IMR-90 (cell line): ENCODE results near the gene GRIFIN. TPM values are rescaled to one million over a fixed set of nuclear protein-coding genes. Genes with fewer than 3 reads are reported as not detected.

ENCODE experiments used
- ATAC-seq: fragments of 200-7000 bp; cut with Tn5 transposase; 2 replicates; pipeline ENCODE4 v1.9.1; 2020; ENCODE audit warnings: low read depth, mild to moderate bottlenecking, moderate library complexity
- BruUV-seq: library from RNA; stranded (reverse); fragments of 400-500 nt; replicated peaks from 2 replicates; lab custom pipeline; 2021; lab: Mats Ljungman, UMichigan
- CTCF ChIA-PET: fragments of 300-600 bp; formaldehyde crosslinking; extraction: SDS; loops from one replicate; lab custom pipeline; 2021; ENCODE audit warnings: antibody characterized with exemption; lab: Yijun Ruan, JAX
- POLR2A ChIA-PET: fragments of 300-600 bp; sonication (Branson Sonifier 250); formaldehyde crosslinking; loops from one replicate; lab custom pipeline; 2022; ENCODE audit warnings: antibody characterized with exemption; ENCODE audit not compliant: unreplicated experiment; lab: Charles Lee
- DNase-seq: peaks from one replicate; pipeline ENCODE4 v3.0.0; 2013
- H2AFZ ChIP-seq: replicated peaks from 2 replicates; pipeline ENCODE3; 2013; ENCODE audit warnings: low read length, mild to moderate bottlenecking; ENCODE audit not compliant: poor library complexity
- H2AK5ac ChIP-seq: 2 replicates; pipeline ENCODE4 v1.6.1; 2013; ENCODE audit warnings: low read depth, low read length, inconsistent platforms
- H2AK9ac ChIP-seq: replicated peaks from 2 replicates; pipeline ENCODE3; 2013; ENCODE audit warnings: mild to moderate bottlenecking, low read depth, low read length, moderate library complexity; ENCODE audit not compliant: poor library complexity
- H2BK120ac ChIP-seq: 2 replicates; pipeline ENCODE4 v1.6.1; 2013; ENCODE audit warnings: low read depth, low read length, inconsistent platforms
- H2BK15ac ChIP-seq: 3 replicates; pipeline ENCODE4 v1.6.1; 2013; ENCODE audit warnings: low read depth, low read length, inconsistent platforms
- H2BK20ac ChIP-seq: 2 replicates; pipeline ENCODE4 v1.6.1; 2013; ENCODE audit warnings: low read depth, mild to moderate bottlenecking, inconsistent platforms, low read length, moderate library complexity
- H2BK5ac ChIP-seq: 2 replicates; pipeline ENCODE4 v1.6.1; 2013; ENCODE audit warnings: mild to moderate bottlenecking, low read depth, low read length, inconsistent platforms; ENCODE audit not compliant: poor library complexity, severe bottlenecking
- H3K14ac ChIP-seq: replicated peaks from 2 replicates; pipeline ENCODE4 v1.6.1; 2013; ENCODE audit warnings: low read depth, low read length, inconsistent platforms
- H3K18ac ChIP-seq: 2 replicates; pipeline ENCODE4 v1.6.1; 2013; ENCODE audit warnings: low read depth, low read length, control low read depth
- H3K23ac ChIP-seq: 2 replicates; pipeline ENCODE4 v1.6.1; 2013; ENCODE audit warnings: low read depth, low read length, inconsistent platforms
- H3K27ac ChIP-seq: 2 replicates; pipeline ENCODE4 v1.5.1; 2013; ENCODE audit warnings: mild to moderate bottlenecking, control low read depth, low read length; ENCODE audit not compliant: insufficient read depth
- H3K27me3 ChIP-seq: 2 replicates; pipeline ENCODE4 v1.6.1; 2013; ENCODE audit warnings: low read length; ENCODE audit not compliant: control insufficient read depth, insufficient read depth
- H3K36me3 ChIP-seq: 2 replicates; pipeline ENCODE4 v1.6.1; 2013; ENCODE audit warnings: low read length, mixed read lengths; ENCODE audit not compliant: control insufficient read depth, insufficient read depth
- H3K4ac ChIP-seq: 2 replicates; pipeline ENCODE4 v1.6.1; 2013; ENCODE audit warnings: low read depth, low read length, inconsistent platforms
- H3K4me1 ChIP-seq: 2 replicates; pipeline ENCODE4 v1.6.1; 2013; ENCODE audit warnings: low read length, mixed read lengths; ENCODE audit not compliant: control insufficient read depth, insufficient read depth
- H3K4me2 ChIP-seq: 2 replicates; pipeline ENCODE4 v1.6.1; 2013; ENCODE audit warnings: low read depth, mild to moderate bottlenecking, control low read depth, low read length, moderate library complexity
- H3K4me3 ChIP-seq: 2 replicates; pipeline ENCODE4 v1.5.1; 2013; ENCODE audit warnings: low read depth, mild to moderate bottlenecking, control low read depth, low read length, moderate library complexity; ENCODE audit not compliant: insufficient read depth
- H3K56ac ChIP-seq: 2 replicates; pipeline ENCODE4 v1.6.1; 2013; ENCODE audit warnings: low read length, inconsistent platforms; ENCODE audit not compliant: insufficient read depth; ENCODE audit errors: extremely low read depth
- H3K79me1 ChIP-seq, 2 experiments: 2 replicates each; pipeline ENCODE4 v1.6.1; 2013; ENCODE audit warnings: low read length in 2 of 2, inconsistent platforms in 1 of 2, low read depth in 1 of 2
- H3K9ac ChIP-seq: 2 replicates; pipeline ENCODE4 v1.6.1; 2013; ENCODE audit warnings: low read depth, low read length, control low read depth
- H3K9me1 ChIP-seq: 2 replicates; pipeline ENCODE4 v1.6.1; 2013; ENCODE audit warnings: low read length, inconsistent platforms; ENCODE audit not compliant: insufficient read depth
- H3K9me3 ChIP-seq: 2 replicates; pipeline ENCODE4 v1.6.1; 2013; ENCODE audit warnings: low read length; ENCODE audit not compliant: control insufficient read depth, insufficient read depth
- H4K20me1 ChIP-seq: 2 replicates; pipeline ENCODE4 v1.6.1; 2013; ENCODE audit warnings: low read length, inconsistent platforms; ENCODE audit not compliant: insufficient read depth
- H4K5ac ChIP-seq: 2 replicates; pipeline ENCODE4 v1.6.1; 2013; ENCODE audit warnings: mild to moderate bottlenecking, low read depth, low read length, control low read depth
- H4K8ac ChIP-seq, 2 experiments: 2 replicates each; pipeline ENCODE4 v1.6.1; 2013; ENCODE audit warnings: low read depth in 2 of 2, low read length in 2 of 2, control low read depth in 1 of 2, inconsistent platforms in 1 of 2
- H4K91ac ChIP-seq: 2 replicates; pipeline ENCODE4 v1.6.1; 2013; ENCODE audit warnings: low read depth, low read length, inconsistent platforms; ENCODE audit not compliant: insufficient read depth
- BHLHE40 ChIP-seq: fragments of 150-350 bp; IDR thresholded peaks from 2 replicates; pipeline ENCODE4 v1.6.1; 2016; ENCODE audit warnings: mild to moderate bottlenecking, low read depth, low read length
- CEBPB ChIP-seq: IDR thresholded peaks from 2 replicates; pipeline ENCODE4 v1.6.1; 2012; ENCODE audit warnings: low read depth, low read length, improper control_type of control experiment
- CHD1 ChIP-seq: IDR thresholded peaks from 2 replicates; pipeline ENCODE4 v1.6.1; 2012; ENCODE audit warnings: low read depth, low read length, improper control_type of control experiment
- FOS ChIP-seq: fragments of 150-350 bp; IDR thresholded peaks from 2 replicates; pipeline ENCODE4 v1.6.1; 2016; ENCODE audit warnings: low read depth, low read length
- MAFK ChIP-seq: IDR thresholded peaks from 2 replicates; pipeline ENCODE4 v1.6.1; 2012; ENCODE audit warnings: low read depth, low read length, improper control_type of control experiment
- MAZ ChIP-seq: IDR thresholded peaks from 2 replicates; pipeline ENCODE4 v1.6.1; 2012; ENCODE audit warnings: low read depth, mild to moderate bottlenecking, low read length, improper control_type of control experiment, moderate library complexity, borderline replicate concordance
- MXI1 ChIP-seq: IDR thresholded peaks from 2 replicates; pipeline ENCODE4 v1.6.1; 2012; ENCODE audit warnings: low read depth, mild to moderate bottlenecking, low read length, moderate library complexity, borderline replicate concordance
- NFE2L2 ChIP-seq: fragments of 150-350 bp; IDR thresholded peaks from 2 replicates; pipeline ENCODE4 v1.6.1; 2016; ENCODE audit warnings: low read depth, mild to moderate bottlenecking, low read length
- POLR2A ChIP-seq: IDR thresholded peaks from 2 replicates; pipeline ENCODE4 v1.6.1; 2012; ENCODE audit warnings: mild to moderate bottlenecking, low read depth, low read length
- RCOR1 ChIP-seq: IDR thresholded peaks from 2 replicates; pipeline ENCODE4 v1.6.1; 2012; ENCODE audit warnings: mild to moderate bottlenecking, low read length, improper control_type of control experiment; ENCODE audit not compliant: insufficient replicate concordance
- RFX5 ChIP-seq: IDR thresholded peaks from 2 replicates; pipeline ENCODE4 v1.8.0; 2012; ENCODE audit warnings: low read depth, mild to moderate bottlenecking, low read length, moderate library complexity
- SMC3 ChIP-seq: fragments of 150-350 bp; IDR thresholded peaks from 2 replicates; pipeline ENCODE4 v1.6.1; 2016; ENCODE audit warnings: low read depth, mild to moderate bottlenecking, antibody characterized with exemption, low read length, moderate library complexity
- USF2 ChIP-seq: fragments of 150-350 bp; IDR thresholded peaks from 2 replicates; pipeline ENCODE4 v1.6.1; 2017; ENCODE audit warnings: mild to moderate bottlenecking, antibody characterized with exemption, low read length, low read depth
- WGBS, 2 experiments: methylation state at CpG; one replicate each; pipeline versions ENCODE4 v1.1.5 to v1.1.7; 2013; ENCODE audit warnings: missing lambda C conversion rate in 2 of 2; ENCODE audit not compliant: insufficient read length in 1 of 2; ENCODE audit errors: extremely low coverage in 2 of 2; 5-methylcytosine and 5-hydroxymethylcytosine counted together
- dilution Hi-C: fragments of 300-500 bp; cut with HindIII; formaldehyde crosslinking; loops from one replicate; pipeline ENCODE4 v1.14.3; 2018; ENCODE audit warnings: low sequenced_read_pairs; ENCODE audit not compliant: unreplicated experiment
- in situ Hi-C: fragments of 300-500 bp; cut with MboI; formaldehyde crosslinking; loops from 3 replicates; pipeline ENCODE4 v1.14.3; 2019; ENCODE audit warnings: low sequenced_read_pairs, inconsistent platforms, mixed read lengths
- intact Hi-C: fragments of 100-400 bp; cut with micrococcal nuclease; formaldehyde crosslinking; loops from 2 replicates; pipeline ENCODE4 v1.10.0; 2022
- polyA plus RNA-seq, 3 experiments: library from polyadenylated mRNA; depleted of rRNA; stranded (reverse); fragments of >200 nt; gene quantifications; 2 replicates each; pipeline ENCODE4 v1.2.3, GENCODE V29; 2012; ENCODE audit warnings: low replicate concordance in 1 of 3
- total RNA-seq: library from RNA; depleted of rRNA; stranded (reverse); fragments of >200 nt; gene quantifications from 2 replicates; pipeline ENCODE4 v1.2.3, GENCODE V29; 2012
- TF ChIP-seq, protein P1 (sequence below): fragments of 150-350 bp; IDR thresholded peaks from 2 replicates; pipeline ENCODE4 v1.6.1; 2016; ENCODE audit warnings: low read depth, mild to moderate bottlenecking, low read length, moderate library complexity, borderline replicate concordance
- TF ChIP-seq, protein P2 (sequence below): conservative IDR thresholded peaks from 2 replicates; pipeline ENCODE4 v1.5.1; 2012; ENCODE audit warnings: mild to moderate bottlenecking, low read depth, low read length, improper control_type of control experiment

Gene GRIFIN
- total and polyA plus RNA-seq, 2 of the 4 experiments (the other 2 are of a cell fraction): not detected

DNA sequence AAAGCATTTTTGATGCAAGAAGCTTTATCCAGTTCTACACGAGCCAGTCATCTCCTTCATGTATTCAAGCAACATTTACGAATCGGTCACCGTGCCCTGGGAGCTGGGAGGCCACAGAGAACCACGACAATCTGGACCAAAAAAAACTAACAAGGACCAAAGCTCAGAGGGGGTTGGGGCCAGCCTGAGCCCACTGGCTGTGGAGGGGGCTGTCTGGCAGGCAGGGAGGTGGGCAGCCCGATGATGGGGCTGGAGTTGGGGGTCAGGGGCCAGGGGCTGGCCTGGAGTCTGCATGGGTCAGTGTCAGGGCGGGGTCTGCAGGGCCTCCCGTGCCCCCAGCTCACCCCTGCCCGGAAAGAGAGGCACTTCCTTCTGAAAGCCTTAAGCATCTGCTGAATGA, 12.5 kb upstream of the GRIFIN start:
- dilution Hi-C loops (no loop called here), in situ Hi-C loops (no loop called here), intact Hi-C loops (no loop called here)
- Histone ChIP-seq H4K91ac (no peak overlapping the region), H3K79me1 (no peaks in the 10 kb centered on the region), H3K36me3 (no peaks in the 10 kb centered on the region), H2BK15ac (no peak overlapping the region), H3K27me3 (peaks cover 3% of the 10 kb centered on the region; the same call in 1 of the 2 replicates), H3K27ac (no peak overlapping the region), H2BK20ac (no peak overlapping the region), H3K4me3 (no peak overlapping the region), H3K9ac (no peak overlapping the region), H3K9me1 (0 out of 2 replicates have a peak, but pooled peaks cover 4% of the 10 kb centered on the region), H3K4me2 (no peak overlapping the region), H4K20me1 (no peaks in the 10 kb centered on the region), H3K18ac (no peak overlapping the region), H2AFZ (no peak overlapping the region), H4K5ac (no peak overlapping the region), H3K4me1 (peaks cover 6% of the 10 kb centered on the region), H3K9me3 (no peaks in the 10 kb centered on the region), H3K4ac (no peak overlapping the region), H3K14ac (no peak overlapping the region), H2AK9ac (no peak overlapping the region), H4K8ac (no peak overlapping the region), H3K23ac (no peak overlapping the region), H2AK5ac (no peak overlapping the region), H2BK5ac (no peak overlapping the region), H2BK120ac (no peak overlapping the region), H3K56ac (no peak overlapping the region)
- TF ChIP-seq CEBPB (no peak), USF2 (no peak), SMC3 (no peak), BHLHE40 (no peak), CHD1 (no peak), RCOR1 (no peak), MAZ (no peak), NFE2L2 (no peak), FOS (no peak), RFX5 (no peak), MXI1 (no peak), POLR2A (no peak), MAFK (no peak)
- TF ChIP-seq, protein P1, sequence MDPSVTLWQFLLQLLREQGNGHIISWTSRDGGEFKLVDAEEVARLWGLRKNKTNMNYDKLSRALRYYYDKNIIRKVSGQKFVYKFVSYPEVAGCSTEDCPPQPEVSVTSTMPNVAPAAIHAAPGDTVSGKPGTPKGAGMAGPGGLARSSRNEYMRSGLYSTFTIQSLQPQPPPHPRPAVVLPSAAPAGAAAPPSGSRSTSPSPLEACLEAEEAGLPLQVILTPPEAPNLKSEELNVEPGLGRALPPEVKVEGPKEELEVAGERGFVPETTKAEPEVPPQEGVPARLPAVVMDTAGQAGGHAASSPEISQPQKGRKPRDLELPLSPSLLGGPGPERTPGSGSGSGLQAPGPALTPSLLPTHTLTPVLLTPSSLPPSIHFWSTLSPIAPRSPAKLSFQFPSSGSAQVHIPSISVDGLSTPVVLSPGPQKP: no peak
- TF ChIP-seq, protein P2, sequence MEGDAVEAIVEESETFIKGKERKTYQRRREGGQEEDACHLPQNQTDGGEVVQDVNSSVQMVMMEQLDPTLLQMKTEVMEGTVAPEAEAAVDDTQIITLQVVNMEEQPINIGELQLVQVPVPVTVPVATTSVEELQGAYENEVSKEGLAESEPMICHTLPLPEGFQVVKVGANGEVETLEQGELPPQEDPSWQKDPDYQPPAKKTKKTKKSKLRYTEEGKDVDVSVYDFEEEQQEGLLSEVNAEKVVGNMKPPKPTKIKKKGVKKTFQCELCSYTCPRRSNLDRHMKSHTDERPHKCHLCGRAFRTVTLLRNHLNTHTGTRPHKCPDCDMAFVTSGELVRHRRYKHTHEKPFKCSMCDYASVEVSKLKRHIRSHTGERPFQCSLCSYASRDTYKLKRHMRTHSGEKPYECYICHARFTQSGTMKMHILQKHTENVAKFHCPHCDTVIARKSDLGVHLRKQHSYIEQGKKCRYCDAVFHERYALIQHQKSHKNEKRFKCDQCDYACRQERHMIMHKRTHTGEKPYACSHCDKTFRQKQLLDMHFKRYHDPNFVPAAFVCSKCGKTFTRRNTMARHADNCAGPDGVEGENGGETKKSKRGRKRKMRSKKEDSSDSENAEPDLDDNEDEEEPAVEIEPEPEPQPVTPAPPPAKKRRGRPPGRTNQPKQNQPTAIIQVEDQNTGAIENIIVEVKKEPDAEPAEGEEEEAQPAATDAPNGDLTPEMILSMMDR: no peak
- ATAC-seq (no peak), DNase-seq (no peak)
- ChIA-PET CTCF (no interaction called here), POLR2A (no interaction called here)
- WGBS, 2 experiments: no CpG with 5 or more reads among the region's 9 CpGs
- no TSS peak for BruUV-seq
